H9 (cell line): ENCODE results near the gene TXLNG. TPM values are rescaled to one million over a fixed set of nuclear protein-coding genes. Genes with fewer than 3 reads are reported as not detected.

Experiments
- DNase-seq: peaks from one replicate; pipeline ENCODE4 v3.0.0-alpha.2; 2017
- H2AFZ ChIP-seq: one replicate; pipeline ENCODE4 v1.6.1; 2013; ENCODE audit warnings: mild to moderate bottlenecking, low read length, control low read depth, moderate library complexity
- H2AK5ac ChIP-seq: 2 replicates; pipeline ENCODE4 v1.6.1; 2013; ENCODE audit warnings: low read length, control low read depth, mixed read lengths; ENCODE audit not compliant: insufficient read length
- H2BK120ac ChIP-seq: one replicate; pipeline ENCODE4 v1.6.1; 2013; ENCODE audit warnings: low read depth, mild to moderate bottlenecking, low read length, control low read depth, inconsistent platforms; ENCODE audit not compliant: poor library complexity, severe bottlenecking
- H2BK12ac ChIP-seq: 2 replicates; pipeline ENCODE4 v1.6.1; 2013; ENCODE audit warnings: low read length, control low read depth, mixed read lengths, low read depth; ENCODE audit not compliant: insufficient read length
- H2BK15ac ChIP-seq: 2 replicates; pipeline ENCODE4 v1.6.1; 2013; ENCODE audit warnings: low read depth, low read length, control low read depth
- H2BK20ac ChIP-seq: one replicate; pipeline ENCODE4 v1.6.1; 2013; ENCODE audit warnings: low read depth, mild to moderate bottlenecking, low read length, control low read depth, inconsistent platforms; ENCODE audit not compliant: poor library complexity, severe bottlenecking
- H2BK5ac ChIP-seq: 2 replicates; pipeline ENCODE4 v1.6.1; 2013; ENCODE audit warnings: low read length, control low read depth, mixed read lengths; ENCODE audit not compliant: insufficient read length
- H3K14ac ChIP-seq: 2 replicates; pipeline ENCODE4 v1.6.1; 2013; ENCODE audit warnings: low read length, control low read depth; ENCODE audit not compliant: insufficient read depth
- H3K18ac ChIP-seq: 2 replicates; pipeline ENCODE4 v1.6.1; 2013; ENCODE audit warnings: low read depth, mild to moderate bottlenecking, mixed read lengths, low read length, control low read depth; ENCODE audit not compliant: insufficient read length
- H3K23ac ChIP-seq: 2 replicates; pipeline ENCODE4 v1.6.1; 2013; ENCODE audit warnings: low read length, control low read depth, mixed read lengths, low read depth; ENCODE audit not compliant: insufficient read length
- H3K23me2 ChIP-seq: 2 replicates; pipeline ENCODE4 v1.6.1; 2013; ENCODE audit warnings: low read depth, mild to moderate bottlenecking, mixed read lengths, low read length, control low read depth; ENCODE audit not compliant: insufficient read length, poor library complexity, severe bottlenecking
- H3K27ac ChIP-seq: 2 replicates; pipeline ENCODE4 v1.5.1; 2013; ENCODE audit warnings: low read length, control low read depth, mixed read lengths, low read depth; ENCODE audit not compliant: insufficient read length
- H3K27me3 ChIP-seq: 2 replicates; pipeline ENCODE4 v1.6.1; 2013; ENCODE audit warnings: low read length, control low read depth, inconsistent platforms; ENCODE audit not compliant: insufficient read depth
- H3K4ac ChIP-seq: 2 replicates; pipeline ENCODE4 v1.6.1; 2013; ENCODE audit warnings: low read depth, mild to moderate bottlenecking, control low read depth, inconsistent platforms, low read length, moderate library complexity
- H3K4me1 ChIP-seq: 2 replicates; pipeline ENCODE4 v1.6.1; 2013; ENCODE audit warnings: low read length, control low read depth, inconsistent platforms; ENCODE audit not compliant: insufficient read depth
- H3K4me2 ChIP-seq: 2 replicates; pipeline ENCODE4 v1.6.1; 2013; ENCODE audit warnings: low read length, control low read depth, mixed read lengths; ENCODE audit not compliant: insufficient read length, insufficient read depth
- H3K56ac ChIP-seq: 2 replicates; pipeline ENCODE4 v1.6.1; 2013; ENCODE audit warnings: low read depth, mild to moderate bottlenecking, mixed read lengths, low read length, control low read depth; ENCODE audit not compliant: insufficient read length
- H3K79me1 ChIP-seq: 2 replicates; pipeline ENCODE4 v1.6.1; 2013; ENCODE audit warnings: low read depth, mild to moderate bottlenecking, moderate library complexity, low read length, control low read depth, inconsistent platforms; ENCODE audit not compliant: insufficient read depth, poor library complexity, severe bottlenecking
- H3K79me2 ChIP-seq: 2 replicates; pipeline ENCODE4 v1.6.1; 2013; ENCODE audit warnings: low read length, control low read depth, inconsistent platforms; ENCODE audit not compliant: insufficient read depth
- H3K9ac ChIP-seq: 2 replicates; pipeline ENCODE4 v1.6.1; 2013; ENCODE audit warnings: low read length, control low read depth, mixed read lengths; ENCODE audit not compliant: insufficient read length; ENCODE audit errors: extremely low read depth
- H3K9me3 ChIP-seq: one replicate; pipeline ENCODE4 v1.6.1; 2013; ENCODE audit warnings: low read depth, low read length, inconsistent platforms; ENCODE audit not compliant: control insufficient read depth
- H3T11ph ChIP-seq: one replicate; pipeline ENCODE4 v1.6.1; 2013; ENCODE audit warnings: mild to moderate bottlenecking, low read length, control low read depth, inconsistent platforms
- H4K20me1 ChIP-seq: one replicate; pipeline ENCODE4 v1.6.1; 2013; ENCODE audit not compliant: control insufficient read depth, insufficient read length, insufficient read depth
- H4K5ac ChIP-seq: 2 replicates; pipeline ENCODE4 v1.6.1; 2013; ENCODE audit warnings: low read depth, mild to moderate bottlenecking, mixed read lengths, low read length, control low read depth; ENCODE audit not compliant: insufficient read length
- H4K8ac ChIP-seq: replicated peaks from 2 replicates; pipeline ENCODE4 v1.6.1; 2013; ENCODE audit warnings: low read length, control low read depth, mixed read lengths, low read depth; ENCODE audit not compliant: insufficient read length
- H4K91ac ChIP-seq: 2 replicates; pipeline ENCODE4 v1.6.1; 2013; ENCODE audit warnings: low read depth, mild to moderate bottlenecking, moderate library complexity, mixed read lengths, low read length, control low read depth; ENCODE audit not compliant: insufficient read length
- H3K27ac Mint-ChIP-seq, 3 experiments: 2 replicates in 2 of 3; 3 replicates in 1 of 3; pipeline ENCODE4 v1.8.0; 2020 to 2021; ENCODE audit warnings: mixed read lengths in 3 of 3, mild to moderate bottlenecking in 1 of 3, moderate library complexity in 1 of 3
- H3K27me3 Mint-ChIP-seq: 2 replicates; pipeline ENCODE4 v1.8.0; 2021; ENCODE audit warnings: low read depth, mild to moderate bottlenecking, moderate library complexity, mixed read lengths
- H3K36me3 Mint-ChIP-seq, 3 experiments: 2 replicates in 2 of 3; 3 replicates in 1 of 3; pipeline ENCODE4 v1.8.0; 2020 to 2021; ENCODE audit warnings: low read depth in 3 of 3, mixed read lengths in 3 of 3; ENCODE audit not compliant: insufficient read depth in 1 of 3
- H3K4me1 Mint-ChIP-seq, 2 experiments: 2 replicates each; pipeline ENCODE4 v1.8.0; 2020; ENCODE audit warnings: mixed read lengths in 2 of 2
- H3K4me3 Mint-ChIP-seq, 2 experiments: 2 replicates in 1 of 2; 3 replicates in 1 of 2; pipeline ENCODE4 v1.8.0; 2020 to 2021; ENCODE audit warnings: mild to moderate bottlenecking in 2 of 2, mixed read lengths in 2 of 2, moderate library complexity in 1 of 2
- H3K9me3 Mint-ChIP-seq, 2 experiments: 2 replicates in 1 of 2; 3 replicates in 1 of 2; pipeline ENCODE4 v1.8.0; 2020; ENCODE audit warnings: mild to moderate bottlenecking in 2 of 2, mixed read lengths in 2 of 2, moderate library complexity in 1 of 2
- CTCF ChIP-seq: fragments of 200-600 bp; sonication (generic); conservative IDR thresholded peaks from 3 replicates; pipeline ENCODE4 v1.8.0; 2021; ENCODE audit warnings: antibody characterized with exemption, mild to moderate bottlenecking
- WGBS: extraction: QIAGEN DNeasy Blood & Tissue Kit; methylation state at CpG from one replicate; pipeline ENCODE4 v1.1.7; 2013; ENCODE audit warnings: missing lambda C conversion rate, low lambda C conversion rate, mixed read lengths; ENCODE audit not compliant: insufficient read length; ENCODE audit errors: extremely low coverage; 5-methylcytosine and 5-hydroxymethylcytosine counted together
- total RNA-seq: library from RNA; stranded (reverse); gene quantifications from 2 replicates; pipeline ENCODE4 v1.2.1, GENCODE V29; 2021

TXLNG gene
- total RNA-seq, 1 experiment from 2014 or later, result 90.7 TPM

DNA sequence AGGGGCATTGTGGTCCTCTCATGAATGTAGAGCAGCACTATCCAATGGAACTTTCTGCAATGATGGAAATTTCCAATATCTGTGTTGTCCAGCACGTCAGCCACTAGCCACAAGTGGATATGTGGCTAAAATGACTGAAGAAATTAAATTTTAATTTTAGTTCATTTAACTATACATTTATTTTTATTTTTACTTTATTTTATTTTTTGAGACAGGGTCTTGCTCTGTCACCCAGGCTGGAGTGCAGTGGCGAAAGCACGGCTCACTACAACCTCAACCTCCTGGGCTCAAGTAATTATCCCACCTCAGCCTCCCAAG is 97.2 kb downstream of the TXLNG start:
- H2AFZ ChIP-seq, result no peak overlapping the region
- H3K18ac ChIP-seq, result no peak overlapping the region
- H3K27me3 Mint-ChIP-seq, result peaks cover 28% of the 10 kb centered on the region
- no peaks in the 10 kb centered on the region for H3K27me3 ChIP-seq
- H2BK5ac ChIP-seq, result no peak overlapping the region
- H4K5ac ChIP-seq, result no peak overlapping the region
- no peaks in the 10 kb centered on the region for H3K9me3 ChIP-seq
- peaks cover 8% of the 10 kb centered on the region in 2 experiments for H3K4me1 Mint-ChIP-seq
- no peaks in the 10 kb centered on the region for H4K20me1 ChIP-seq
- peaks cover 3% of the 10 kb centered on the region for H3K23me2 ChIP-seq
- H3K27ac ChIP-seq, result no peak overlapping the region
- no peak overlapping the region for H3K14ac ChIP-seq
- no peak for DNase-seq
- no peak overlapping the region for H4K8ac ChIP-seq
- H3K4me1 ChIP-seq, result no peaks in the 10 kb centered on the region
- H3T11ph ChIP-seq, result no peak overlapping the region
- H4K91ac ChIP-seq, result no peak overlapping the region
- no peaks in the 10 kb centered on the region for H3K79me1 ChIP-seq
- H2BK20ac ChIP-seq, result no peak overlapping the region
- no peaks in the 10 kb centered on the region for H3K9me3 Mint-ChIP-seq
- H3K56ac ChIP-seq, result no peak overlapping the region
- no peak overlapping the region for H3K27ac Mint-ChIP-seq
- H3K79me2 ChIP-seq, result no peaks in the 10 kb centered on the region
- TF ChIP-seq CTCF, result no peak
- no peak overlapping the region for H2BK12ac ChIP-seq
- no peak overlapping the region for H2BK120ac ChIP-seq
- no peak overlapping the region for H3K9ac ChIP-seq
- no peak overlapping the region for H3K4ac ChIP-seq
- WGBS, result no CpG with 5 or more reads among the region's 3 CpGs
- peak overlapping the region; percentile 47 for H3K4me2 ChIP-seq
- no peaks in the 10 kb centered on the region for H3K36me3 Mint-ChIP-seq
- H3K4me3 Mint-ChIP-seq, result peak overlapping the region; percentile 73 to 86; a peak in 3 of 5 replicates
- H2AK5ac ChIP-seq, result no peak overlapping the region
- H3K23ac ChIP-seq, result no peak overlapping the region
- no peak overlapping the region for H2BK15ac ChIP-seq
